H9 (cell line): ENCODE measurements around the gene RASGRF2. TPM values are rescaled to one million over a fixed set of nuclear protein-coding genes. Genes with fewer than 3 reads are reported as not detected.

ENCODE experiments used
- DNase-seq: peaks from one replicate; pipeline ENCODE4 v3.0.0-alpha.2; 2017
- H2AFZ ChIP-seq: one replicate; pipeline ENCODE4 v1.6.1; 2013; ENCODE audit warnings: mild to moderate bottlenecking, low read length, control low read depth, moderate library complexity
- H2AK5ac ChIP-seq: 2 replicates; pipeline ENCODE4 v1.6.1; 2013; ENCODE audit warnings: low read length, control low read depth, mixed read lengths; ENCODE audit not compliant: insufficient read length
- H2BK120ac ChIP-seq: one replicate; pipeline ENCODE4 v1.6.1; 2013; ENCODE audit warnings: low read depth, mild to moderate bottlenecking, low read length, control low read depth, inconsistent platforms; ENCODE audit not compliant: poor library complexity, severe bottlenecking
- H2BK12ac ChIP-seq: 2 replicates; pipeline ENCODE4 v1.6.1; 2013; ENCODE audit warnings: low read length, control low read depth, mixed read lengths, low read depth; ENCODE audit not compliant: insufficient read length
- H2BK15ac ChIP-seq: 2 replicates; pipeline ENCODE4 v1.6.1; 2013; ENCODE audit warnings: low read depth, low read length, control low read depth
- H2BK20ac ChIP-seq: one replicate; pipeline ENCODE4 v1.6.1; 2013; ENCODE audit warnings: low read depth, mild to moderate bottlenecking, low read length, control low read depth, inconsistent platforms; ENCODE audit not compliant: poor library complexity, severe bottlenecking
- H2BK5ac ChIP-seq: 2 replicates; pipeline ENCODE4 v1.6.1; 2013; ENCODE audit warnings: low read length, control low read depth, mixed read lengths; ENCODE audit not compliant: insufficient read length
- H3K14ac ChIP-seq: 2 replicates; pipeline ENCODE4 v1.6.1; 2013; ENCODE audit warnings: low read length, control low read depth; ENCODE audit not compliant: insufficient read depth
- H3K18ac ChIP-seq: 2 replicates; pipeline ENCODE4 v1.6.1; 2013; ENCODE audit warnings: low read depth, mild to moderate bottlenecking, mixed read lengths, low read length, control low read depth; ENCODE audit not compliant: insufficient read length
- H3K23ac ChIP-seq: 2 replicates; pipeline ENCODE4 v1.6.1; 2013; ENCODE audit warnings: low read length, control low read depth, mixed read lengths, low read depth; ENCODE audit not compliant: insufficient read length
- H3K23me2 ChIP-seq: 2 replicates; pipeline ENCODE4 v1.6.1; 2013; ENCODE audit warnings: low read depth, mild to moderate bottlenecking, mixed read lengths, low read length, control low read depth; ENCODE audit not compliant: insufficient read length, poor library complexity, severe bottlenecking
- H3K27ac ChIP-seq: 2 replicates; pipeline ENCODE4 v1.5.1; 2013; ENCODE audit warnings: low read length, control low read depth, mixed read lengths, low read depth; ENCODE audit not compliant: insufficient read length
- H3K27me3 ChIP-seq: 2 replicates; pipeline ENCODE4 v1.6.1; 2013; ENCODE audit warnings: low read length, control low read depth, inconsistent platforms; ENCODE audit not compliant: insufficient read depth
- H3K4ac ChIP-seq: 2 replicates; pipeline ENCODE4 v1.6.1; 2013; ENCODE audit warnings: low read depth, mild to moderate bottlenecking, control low read depth, inconsistent platforms, low read length, moderate library complexity
- H3K4me1 ChIP-seq: 2 replicates; pipeline ENCODE4 v1.6.1; 2013; ENCODE audit warnings: low read length, control low read depth, inconsistent platforms; ENCODE audit not compliant: insufficient read depth
- H3K4me2 ChIP-seq: 2 replicates; pipeline ENCODE4 v1.6.1; 2013; ENCODE audit warnings: low read length, control low read depth, mixed read lengths; ENCODE audit not compliant: insufficient read length, insufficient read depth
- H3K56ac ChIP-seq: 2 replicates; pipeline ENCODE4 v1.6.1; 2013; ENCODE audit warnings: low read depth, mild to moderate bottlenecking, mixed read lengths, low read length, control low read depth; ENCODE audit not compliant: insufficient read length
- H3K79me1 ChIP-seq: 2 replicates; pipeline ENCODE4 v1.6.1; 2013; ENCODE audit warnings: low read depth, mild to moderate bottlenecking, moderate library complexity, low read length, control low read depth, inconsistent platforms; ENCODE audit not compliant: insufficient read depth, poor library complexity, severe bottlenecking
- H3K79me2 ChIP-seq: 2 replicates; pipeline ENCODE4 v1.6.1; 2013; ENCODE audit warnings: low read length, control low read depth, inconsistent platforms; ENCODE audit not compliant: insufficient read depth
- H3K9ac ChIP-seq: 2 replicates; pipeline ENCODE4 v1.6.1; 2013; ENCODE audit warnings: low read length, control low read depth, mixed read lengths; ENCODE audit not compliant: insufficient read length; ENCODE audit errors: extremely low read depth
- H3K9me3 ChIP-seq: one replicate; pipeline ENCODE4 v1.6.1; 2013; ENCODE audit warnings: low read depth, low read length, inconsistent platforms; ENCODE audit not compliant: control insufficient read depth
- H3T11ph ChIP-seq: one replicate; pipeline ENCODE4 v1.6.1; 2013; ENCODE audit warnings: mild to moderate bottlenecking, low read length, control low read depth, inconsistent platforms
- H4K20me1 ChIP-seq: one replicate; pipeline ENCODE4 v1.6.1; 2013; ENCODE audit not compliant: control insufficient read depth, insufficient read length, insufficient read depth
- H4K5ac ChIP-seq: 2 replicates; pipeline ENCODE4 v1.6.1; 2013; ENCODE audit warnings: low read depth, mild to moderate bottlenecking, mixed read lengths, low read length, control low read depth; ENCODE audit not compliant: insufficient read length
- H4K8ac ChIP-seq: replicated peaks from 2 replicates; pipeline ENCODE4 v1.6.1; 2013; ENCODE audit warnings: low read length, control low read depth, mixed read lengths, low read depth; ENCODE audit not compliant: insufficient read length
- H4K91ac ChIP-seq: 2 replicates; pipeline ENCODE4 v1.6.1; 2013; ENCODE audit warnings: low read depth, mild to moderate bottlenecking, moderate library complexity, mixed read lengths, low read length, control low read depth; ENCODE audit not compliant: insufficient read length
- H3K27ac Mint-ChIP-seq, 3 experiments: 2 replicates in 2 of 3; 3 replicates in 1 of 3; pipeline ENCODE4 v1.8.0; 2020 to 2021; ENCODE audit warnings: mixed read lengths in 3 of 3, mild to moderate bottlenecking in 1 of 3, moderate library complexity in 1 of 3
- H3K27me3 Mint-ChIP-seq: 2 replicates; pipeline ENCODE4 v1.8.0; 2021; ENCODE audit warnings: low read depth, mild to moderate bottlenecking, moderate library complexity, mixed read lengths
- H3K36me3 Mint-ChIP-seq, 3 experiments: 2 replicates in 2 of 3; 3 replicates in 1 of 3; pipeline ENCODE4 v1.8.0; 2020 to 2021; ENCODE audit warnings: low read depth in 3 of 3, mixed read lengths in 3 of 3; ENCODE audit not compliant: insufficient read depth in 1 of 3
- H3K4me1 Mint-ChIP-seq, 2 experiments: 2 replicates each; pipeline ENCODE4 v1.8.0; 2020; ENCODE audit warnings: mixed read lengths in 2 of 2
- H3K4me3 Mint-ChIP-seq, 2 experiments: 2 replicates in 1 of 2; 3 replicates in 1 of 2; pipeline ENCODE4 v1.8.0; 2020 to 2021; ENCODE audit warnings: mild to moderate bottlenecking in 2 of 2, mixed read lengths in 2 of 2, moderate library complexity in 1 of 2
- H3K9me3 Mint-ChIP-seq, 2 experiments: 2 replicates in 1 of 2; 3 replicates in 1 of 2; pipeline ENCODE4 v1.8.0; 2020; ENCODE audit warnings: mild to moderate bottlenecking in 2 of 2, mixed read lengths in 2 of 2, moderate library complexity in 1 of 2
- WGBS: extraction: QIAGEN DNeasy Blood & Tissue Kit; methylation state at CpG from one replicate; pipeline ENCODE4 v1.1.7; 2013; ENCODE audit warnings: missing lambda C conversion rate, low lambda C conversion rate, mixed read lengths; ENCODE audit not compliant: insufficient read length; ENCODE audit errors: extremely low coverage; 5-methylcytosine and 5-hydroxymethylcytosine counted together
- total RNA-seq: library from RNA; stranded (reverse); gene quantifications from 2 replicates; pipeline ENCODE4 v1.2.1, GENCODE V29; 2021
- TF ChIP-seq, protein P1 (sequence below): fragments of 200-600 bp; sonication (generic); conservative IDR thresholded peaks from 3 replicates; pipeline ENCODE4 v1.8.0; 2021; ENCODE audit warnings: antibody characterized with exemption, mild to moderate bottlenecking

The RASGRF2 gene
- total RNA-seq, 1 experiment from 2014 or later: 13.5 TPM

DNA sequence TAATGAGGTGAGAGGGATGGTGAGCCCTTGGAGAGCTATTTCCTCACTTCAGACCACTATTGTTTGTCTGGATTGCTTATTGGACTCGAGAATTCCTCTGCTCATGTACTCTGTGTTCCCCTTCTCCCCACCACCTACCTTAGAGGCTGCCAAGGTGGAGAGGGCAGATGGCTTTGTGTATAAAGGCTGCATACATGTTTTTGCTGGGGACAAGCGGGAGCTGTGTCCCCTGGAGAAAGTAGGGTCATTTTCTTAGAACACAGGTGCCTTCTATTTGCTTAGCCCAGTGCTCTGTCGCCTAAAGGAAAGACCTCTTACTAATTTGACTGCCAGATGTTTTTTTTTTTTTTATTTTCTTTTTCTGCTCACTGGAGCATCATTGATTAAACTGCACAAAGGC lies 29.7 kb downstream of the RASGRF2 start:
- Histone ChIP-seq H3K23ac (no peak overlapping the region), H2BK5ac (no peak overlapping the region), H2AFZ (no peak overlapping the region), H3K4me1 (peaks cover 18% of the 10 kb centered on the region; the same call in 1 of the 2 replicates), H2AK5ac (no peak overlapping the region), H3K79me2 (peaks cover 2% of the 10 kb centered on the region; the same call in 1 of the 2 replicates), H3K4ac (no peak overlapping the region), H2BK20ac (no peak overlapping the region), H4K5ac (no peak overlapping the region), H3K56ac (no peak overlapping the region), H2BK120ac (no peak overlapping the region), H3K9me3 (no peaks in the 10 kb centered on the region), H4K20me1 (no peaks in the 10 kb centered on the region), H3T11ph (no peak overlapping the region), H4K8ac (no peak overlapping the region), H3K23me2 (no peaks in the 10 kb centered on the region), H4K91ac (no peak overlapping the region), H3K9ac (no peak overlapping the region), H3K27ac (no peak overlapping the region), H2BK12ac (no peak overlapping the region), H3K18ac (no peak overlapping the region), H3K4me2 (no peak overlapping the region), H3K27me3 (no peaks in the 10 kb centered on the region), H3K79me1 (no peaks in the 10 kb centered on the region), H2BK15ac (no peak overlapping the region), H3K14ac (no peak overlapping the region)
- H3K4me1 Mint-ChIP-seq: peaks cover 37 to 60% of the 10 kb centered on the region in 2 experiments
- H3K27me3 Mint-ChIP-seq: no peaks in the 10 kb centered on the region
- no peaks in the 10 kb centered on the region; a peak in 1 of 5 replicates for H3K9me3 Mint-ChIP-seq
- DNase-seq: no peak
- no peaks in the 10 kb centered on the region; a peak in 1 of 7 replicates for H3K36me3 Mint-ChIP-seq
- no CpG with 5 or more reads among the region's 3 CpGs for WGBS
- no peak overlapping the region for H3K4me3 Mint-ChIP-seq
- H3K27ac Mint-ChIP-seq: peak overlapping the region; percentile 65 to 93 (median 77); a peak in 5 of 7 replicates
- TF ChIP-seq, protein P1, sequence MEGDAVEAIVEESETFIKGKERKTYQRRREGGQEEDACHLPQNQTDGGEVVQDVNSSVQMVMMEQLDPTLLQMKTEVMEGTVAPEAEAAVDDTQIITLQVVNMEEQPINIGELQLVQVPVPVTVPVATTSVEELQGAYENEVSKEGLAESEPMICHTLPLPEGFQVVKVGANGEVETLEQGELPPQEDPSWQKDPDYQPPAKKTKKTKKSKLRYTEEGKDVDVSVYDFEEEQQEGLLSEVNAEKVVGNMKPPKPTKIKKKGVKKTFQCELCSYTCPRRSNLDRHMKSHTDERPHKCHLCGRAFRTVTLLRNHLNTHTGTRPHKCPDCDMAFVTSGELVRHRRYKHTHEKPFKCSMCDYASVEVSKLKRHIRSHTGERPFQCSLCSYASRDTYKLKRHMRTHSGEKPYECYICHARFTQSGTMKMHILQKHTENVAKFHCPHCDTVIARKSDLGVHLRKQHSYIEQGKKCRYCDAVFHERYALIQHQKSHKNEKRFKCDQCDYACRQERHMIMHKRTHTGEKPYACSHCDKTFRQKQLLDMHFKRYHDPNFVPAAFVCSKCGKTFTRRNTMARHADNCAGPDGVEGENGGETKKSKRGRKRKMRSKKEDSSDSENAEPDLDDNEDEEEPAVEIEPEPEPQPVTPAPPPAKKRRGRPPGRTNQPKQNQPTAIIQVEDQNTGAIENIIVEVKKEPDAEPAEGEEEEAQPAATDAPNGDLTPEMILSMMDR: no peak
